ENCODE measurements around the gene AKR1C1. TPM values are rescaled to one million over a fixed set of nuclear protein-coding genes. Genes with fewer than 3 reads are reported as not detected.
"Not testable (repeated sequence)": the region's sequence is repeated elsewhere in the genome, so short reads cannot be mapped to it uniquely, and the experiment has no call there.

The AKR1C1 gene
- total RNA-seq, 4 donors from 2014 or later, result 81.9 to 307 (median 222) TPM

DNA sequence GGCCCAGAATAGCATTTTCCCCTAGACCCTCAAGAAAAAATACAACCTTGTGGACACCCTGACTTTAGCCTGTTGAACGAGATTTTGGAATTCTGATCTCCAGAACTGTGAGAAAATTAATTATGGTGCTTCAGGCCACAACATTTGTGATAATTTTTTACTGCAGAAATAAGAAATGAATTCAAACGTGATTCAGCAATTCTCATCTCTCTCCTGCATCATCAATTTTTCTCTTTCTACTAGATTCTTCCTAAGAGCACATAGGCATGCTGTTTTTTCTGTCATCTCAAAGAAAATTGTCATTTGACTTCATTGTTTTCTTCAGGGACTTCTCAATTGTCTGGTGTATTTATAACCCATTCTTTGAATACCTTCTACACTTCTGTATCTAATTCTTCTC is 49.4 kb downstream of the AKR1C1 start:
- H3K27me3 ChIP-seq, result no peaks in the 10 kb centered on the region
- no peaks in the 10 kb centered on the region for H3K4me1 ChIP-seq
- no peaks in the 10 kb centered on the region for H3K36me3 ChIP-seq
- H3K4me3 ChIP-seq, result no peak overlapping the region
- no peak overlapping the region for H3K27ac ChIP-seq
- WGBS, 2 donors (ENCODE audit: low coverage in 1 of 2), result 43 to 74% methylated on average over 2 of the region's 2 CpGs
- no peaks in the 10 kb centered on the region for H3K9me3 ChIP-seq
- no peak for TF ChIP-seq POLR2AphosphoS5 (IDR thresholded peaks at IDR 0.05)
- no peak for TF ChIP-seq EP300 (IDR thresholded peaks at IDR 0.05)
- TF ChIP-seq, protein P1, sequence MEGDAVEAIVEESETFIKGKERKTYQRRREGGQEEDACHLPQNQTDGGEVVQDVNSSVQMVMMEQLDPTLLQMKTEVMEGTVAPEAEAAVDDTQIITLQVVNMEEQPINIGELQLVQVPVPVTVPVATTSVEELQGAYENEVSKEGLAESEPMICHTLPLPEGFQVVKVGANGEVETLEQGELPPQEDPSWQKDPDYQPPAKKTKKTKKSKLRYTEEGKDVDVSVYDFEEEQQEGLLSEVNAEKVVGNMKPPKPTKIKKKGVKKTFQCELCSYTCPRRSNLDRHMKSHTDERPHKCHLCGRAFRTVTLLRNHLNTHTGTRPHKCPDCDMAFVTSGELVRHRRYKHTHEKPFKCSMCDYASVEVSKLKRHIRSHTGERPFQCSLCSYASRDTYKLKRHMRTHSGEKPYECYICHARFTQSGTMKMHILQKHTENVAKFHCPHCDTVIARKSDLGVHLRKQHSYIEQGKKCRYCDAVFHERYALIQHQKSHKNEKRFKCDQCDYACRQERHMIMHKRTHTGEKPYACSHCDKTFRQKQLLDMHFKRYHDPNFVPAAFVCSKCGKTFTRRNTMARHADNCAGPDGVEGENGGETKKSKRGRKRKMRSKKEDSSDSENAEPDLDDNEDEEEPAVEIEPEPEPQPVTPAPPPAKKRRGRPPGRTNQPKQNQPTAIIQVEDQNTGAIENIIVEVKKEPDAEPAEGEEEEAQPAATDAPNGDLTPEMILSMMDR (IDR thresholded peaks at IDR 0.05), result no peak
- no peak for TF ChIP-seq POLR2A (IDR thresholded peaks at IDR 0.05)
- ATAC-seq, result no peak

GRCh38 chr10:5013385-5013784 is 50.2 kb downstream of the AKR1C1 start:
- no peaks in the 10 kb centered on the region for H3K9me3 ChIP-seq
- no peaks in the 10 kb centered on the region for H3K36me3 ChIP-seq
- peaks cover 0 to 7% (median 5%) of the 10 kb centered on the region in 3 donors for H3K4me1 ChIP-seq
- WGBS, 2 donors (ENCODE audit: low coverage in 1 of 2), result 44 to 82% methylated on average over 1 of the region's 1 CpG
- H3K27me3 ChIP-seq, result no peaks in the 10 kb centered on the region
- TF ChIP-seq POLR2AphosphoS5 (IDR thresholded peaks at IDR 0.05) (no peak), POLR2A (IDR thresholded peaks at IDR 0.05) (no peak), EP300 (IDR thresholded peaks at IDR 0.05) (no peak)
- TF ChIP-seq, protein P1 (IDR thresholded peaks at IDR 0.05), result no peak
- ATAC-seq, result no peak
- no peak overlapping the region for H3K27ac ChIP-seq
- H3K4me3 ChIP-seq, result no peak overlapping the region

DNA sequence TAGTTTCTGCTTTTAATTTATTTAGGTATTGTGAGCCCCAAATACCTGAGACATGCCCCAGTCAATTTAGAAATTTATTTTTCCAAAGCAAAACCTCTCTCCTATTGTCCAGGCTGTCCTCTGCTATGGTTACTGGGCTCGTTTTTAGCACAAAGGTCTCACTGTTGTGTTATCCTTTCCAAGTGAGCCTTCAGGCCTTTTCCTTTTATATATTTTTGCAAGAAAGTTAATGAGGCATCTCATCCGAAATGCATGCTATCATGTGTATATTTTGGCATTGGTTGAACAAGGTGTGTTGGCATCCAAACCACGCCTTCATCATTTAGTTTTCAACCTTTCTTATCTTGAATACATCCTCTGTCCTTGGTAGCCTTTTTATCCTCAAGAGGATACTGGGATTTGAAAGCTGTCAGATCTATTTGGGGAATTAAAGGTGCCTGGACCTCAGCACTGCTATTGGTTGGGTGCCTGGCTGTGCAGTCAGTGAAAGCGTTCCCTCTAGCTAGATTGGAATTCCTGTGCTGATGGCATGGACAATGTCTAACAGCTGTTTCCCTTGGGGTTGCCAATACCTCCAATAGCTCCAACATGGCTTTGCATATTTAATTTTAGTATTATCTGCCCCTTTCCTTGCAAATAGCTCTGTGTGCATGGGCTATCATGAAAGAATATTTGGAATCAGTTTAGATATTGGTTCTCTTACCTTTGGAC is 51.1 kb downstream of the AKR1C1 start:
- H3K27ac ChIP-seq, H3K9me3 ChIP-seq, H3K36me3 ChIP-seq, H3K27me3 ChIP-seq, H3K4me3 ChIP-seq, ATAC-seq: not testable (repeated sequence)
- WGBS, 2 donors (ENCODE audit: low coverage in 1 of 2), result 56 to 72% methylated on average over 4 of the region's 4 CpGs
- peaks cover 3 to 15% (median 5%) of the 10 kb centered on the region in 3 donors for H3K4me1 ChIP-seq

GRCh38 chr10:5014936-5015335 is 51.7 kb downstream of the AKR1C1 start:
- no peaks in the 10 kb centered on the region for H3K9me3 ChIP-seq
- H3K36me3 ChIP-seq, result no peaks in the 10 kb centered on the region
- H3K27ac ChIP-seq, result no peak overlapping the region
- ATAC-seq, result no peak
- TF ChIP-seq POLR2A (IDR thresholded peaks at IDR 0.05) (no peak), POLR2AphosphoS5 (IDR thresholded peaks at IDR 0.05) (no peak), EP300 (IDR thresholded peaks at IDR 0.05) (no peak)
- TF ChIP-seq, protein P1 (IDR thresholded peaks at IDR 0.05), result no peak
- peaks cover 3 to 21% (median 5%) of the 10 kb centered on the region in 3 donors for H3K4me1 ChIP-seq
- H3K27me3 ChIP-seq, result no peaks in the 10 kb centered on the region
- H3K4me3 ChIP-seq, result no peak overlapping the region
- WGBS, 2 donors (ENCODE audit: low coverage in 1 of 2), result 75 to 80% methylated on average over 1 of the region's 1 CpG

- Histone ChIP-seq H3K27ac (peak overlapping the region in 3 of 4 donors; percentile 10 to 51 (median 33)), H3K36me3 (no peaks in the 10 kb centered on the region), H3K27me3 (no peaks in the 10 kb centered on the region), H3K4me1 (peaks cover 3 to 25% (median 8%) of the 10 kb centered on the region in 3 donors), H3K9me3 (no peaks in the 10 kb centered on the region), H3K4me3 (no peak overlapping the region)
- 15 to 24% methylated on average over 2 to 3 of the region's 3 CpGs for WGBS, 2 donors (ENCODE audit: low coverage in 1 of 2)
- no peak for ATAC-seq
- no peak for TF ChIP-seq EP300 (IDR thresholded peaks at IDR 0.05)
- TF ChIP-seq, protein P1 (IDR thresholded peaks at IDR 0.05), result no peak
- no peak for TF ChIP-seq POLR2A (IDR thresholded peaks at IDR 0.05)
- TF ChIP-seq POLR2AphosphoS5 (IDR thresholded peaks at IDR 0.05), result no peak
Measured at GRCh38 chr10:5018134-5018533, 54.9 kb downstream of the AKR1C1 start.
